Breast epithelium (tissue), 4 donors: ENCODE data around the gene SLC16A5. TPM values are rescaled to one million over a fixed set of nuclear protein-coding genes. Genes with fewer than 3 reads are reported as not detected.

Experiments
- DNase-seq, 2 donors: peaks; one replicate each; pipeline ENCODE4 v3.0.0-alpha.2; 2019; ENCODE audit warnings: low spot score in 2 of 2
- H3K27ac ChIP-seq, 2 donors: fragments of 200-600 bp; sonication (generic) in 1 of 2; one replicate each; pipeline ENCODE4 v1.5.1; 2016 to 2019; ENCODE audit warnings: mild to moderate bottlenecking in 1 of 2
- H3K27me3 ChIP-seq, 2 donors: fragments of 200-600 bp; sonication (generic) in 1 of 2; one replicate each; pipeline versions ENCODE4 v1.5.1 to v1.6.0; 2017 to 2019; ENCODE audit warnings: control low read depth in 1 of 2, mild to moderate bottlenecking in 1 of 2
- H3K36me3 ChIP-seq: fragments of 200-600 bp; one replicate; pipeline ENCODE4 v1.5.1; 2019
- H3K4me1 ChIP-seq, 2 donors: fragments of 200-600 bp; sonication (generic); one replicate each; pipeline ENCODE4 v1.5.1; 2016 to 2019; ENCODE audit warnings: control low read depth in 1 of 2
- H3K4me3 ChIP-seq, 3 donors: fragments of 200-600 bp; sonication (generic); 1 replicate in 2 of 3; 2 replicates in 1 of 3; pipeline ENCODE4 v1.5.1; 2016 to 2019; ENCODE audit warnings: mild to moderate bottlenecking in 3 of 3, moderate library complexity in 2 of 3
- H3K9me3 ChIP-seq, 2 donors: fragments of 200-600 bp; sonication (generic) in 1 of 2; one replicate each; pipeline ENCODE4 v1.5.1; 2016 to 2019; ENCODE audit warnings: control low read depth in 1 of 2
- POLR2A ChIP-seq: fragments of 450-650 bp; IDR thresholded peaks from one replicate; pipeline ENCODE4 v1.6.1; 2016; ENCODE audit warnings: antibody characterized with exemption, mild to moderate bottlenecking, moderate library complexity
- POLR2AphosphoS5 ChIP-seq, 3 donors: sonication (generic); formaldehyde crosslinking; IDR thresholded peaks; one replicate each; pipeline ENCODE4 v1.6.1; 2017; ENCODE audit warnings: antibody characterized with exemption in 3 of 3
- intact Hi-C: fragments of 100-400 bp; cut with DNase I; formaldehyde crosslinking; loops from one replicate; pipeline ENCODE4 v1.15.1; 2023; ENCODE audit warnings: low total_unique reads
- total RNA-seq, 3 donors: library from RNA; depleted of rRNA; stranded (reverse); fragments of >200 nt; gene quantifications; one replicate each; pipeline ENCODE4 v1.1.0, GENCODE V29; 2016
- TF ChIP-seq, protein P1 (sequence below), 3 donors: fragments of 450-650 bp; IDR thresholded peaks; one replicate each; pipeline ENCODE4 v1.5.1; 2016 to 2017; ENCODE audit warnings: antibody characterized with exemption in 3 of 3, mild to moderate bottlenecking in 3 of 3, moderate library complexity in 3 of 3

The SLC16A5 gene
- total RNA-seq, 3 donors from 2014 or later: 9.0 to 19.8 (median 18.4) TPM

DNA sequence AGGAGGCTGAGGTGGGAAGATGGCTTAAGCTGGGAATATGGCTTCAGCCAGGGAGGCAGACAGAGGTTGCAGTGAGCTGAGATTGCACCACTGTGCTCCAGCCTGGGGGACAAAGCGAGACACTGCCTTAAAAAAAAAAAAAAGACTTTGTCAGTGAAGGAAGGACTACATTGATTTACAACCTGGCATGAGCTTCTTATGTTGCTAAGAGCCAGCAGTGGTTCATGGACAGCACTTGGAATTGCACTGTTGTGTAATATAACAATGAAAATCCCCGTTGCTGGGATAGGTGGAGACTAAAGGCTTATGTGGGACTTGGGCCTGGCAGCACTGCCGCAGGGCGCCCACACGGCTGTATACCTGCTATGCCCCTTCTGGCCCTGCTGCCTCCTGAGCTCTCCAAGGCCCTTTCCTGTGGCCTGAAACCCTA, 14.1 kb upstream of the SLC16A5 start:
- no peaks in the 10 kb centered on the region for H3K9me3 ChIP-seq
- H3K27ac ChIP-seq: peak overlapping the region; percentile 68 to 76
- DNase-seq: peak in 1 of 2 donors; percentile 44
- peak; percentile 15 to 46 (median 21) for TF ChIP-seq POLR2AphosphoS5 (IDR thresholded peaks at IDR 0.05)
- TF ChIP-seq, protein P1, sequence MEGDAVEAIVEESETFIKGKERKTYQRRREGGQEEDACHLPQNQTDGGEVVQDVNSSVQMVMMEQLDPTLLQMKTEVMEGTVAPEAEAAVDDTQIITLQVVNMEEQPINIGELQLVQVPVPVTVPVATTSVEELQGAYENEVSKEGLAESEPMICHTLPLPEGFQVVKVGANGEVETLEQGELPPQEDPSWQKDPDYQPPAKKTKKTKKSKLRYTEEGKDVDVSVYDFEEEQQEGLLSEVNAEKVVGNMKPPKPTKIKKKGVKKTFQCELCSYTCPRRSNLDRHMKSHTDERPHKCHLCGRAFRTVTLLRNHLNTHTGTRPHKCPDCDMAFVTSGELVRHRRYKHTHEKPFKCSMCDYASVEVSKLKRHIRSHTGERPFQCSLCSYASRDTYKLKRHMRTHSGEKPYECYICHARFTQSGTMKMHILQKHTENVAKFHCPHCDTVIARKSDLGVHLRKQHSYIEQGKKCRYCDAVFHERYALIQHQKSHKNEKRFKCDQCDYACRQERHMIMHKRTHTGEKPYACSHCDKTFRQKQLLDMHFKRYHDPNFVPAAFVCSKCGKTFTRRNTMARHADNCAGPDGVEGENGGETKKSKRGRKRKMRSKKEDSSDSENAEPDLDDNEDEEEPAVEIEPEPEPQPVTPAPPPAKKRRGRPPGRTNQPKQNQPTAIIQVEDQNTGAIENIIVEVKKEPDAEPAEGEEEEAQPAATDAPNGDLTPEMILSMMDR (IDR thresholded peaks at IDR 0.05): no peak
- H3K4me3 ChIP-seq: no peak overlapping the region
- peaks cover 0 to 8% of the 10 kb centered on the region in 2 donors for H3K4me1 ChIP-seq
- H3K27me3 ChIP-seq: no peaks in the 10 kb centered on the region
- intact Hi-C loops: no loop called here
- no peaks in the 10 kb centered on the region for H3K36me3 ChIP-seq

DNA sequence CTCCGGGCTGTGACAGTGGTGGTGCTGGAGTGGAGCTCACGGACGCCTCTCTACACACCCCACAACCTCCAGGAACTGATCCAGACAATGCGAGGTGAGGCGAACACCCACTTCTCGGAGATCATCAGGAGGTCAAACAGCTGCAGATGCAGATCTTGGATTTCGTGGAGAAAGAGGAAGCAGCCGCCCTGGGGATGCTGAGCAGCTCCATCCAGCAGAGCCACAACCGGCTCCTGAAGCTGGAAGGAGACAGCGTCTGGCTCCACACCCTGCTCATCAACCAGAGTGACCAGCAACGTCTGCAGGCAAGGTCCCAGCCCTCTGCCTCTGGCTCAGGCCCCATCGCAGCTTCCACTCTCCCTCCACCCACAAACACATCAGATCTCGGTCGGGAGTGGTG, 13.2 kb upstream of the SLC16A5 start:
- Histone ChIP-seq H3K4me1 (peaks cover 0 to 17% of the 10 kb centered on the region in 2 donors), H3K9me3 (no peaks in the 10 kb centered on the region), H3K36me3 (no peaks in the 10 kb centered on the region), H3K27me3 (no peaks in the 10 kb centered on the region), H3K27ac (peak overlapping the region in 1 of 2 donors; percentile 68), H3K4me3 (no peak overlapping the region)
- intact Hi-C loops: no loop called here
- TF ChIP-seq POLR2A (no peak), POLR2AphosphoS5 (IDR thresholded peaks at IDR 0.05) (no peak)
- TF ChIP-seq, protein P1 (IDR thresholded peaks at IDR 0.05): no peak
- DNase-seq: no peak

DNA sequence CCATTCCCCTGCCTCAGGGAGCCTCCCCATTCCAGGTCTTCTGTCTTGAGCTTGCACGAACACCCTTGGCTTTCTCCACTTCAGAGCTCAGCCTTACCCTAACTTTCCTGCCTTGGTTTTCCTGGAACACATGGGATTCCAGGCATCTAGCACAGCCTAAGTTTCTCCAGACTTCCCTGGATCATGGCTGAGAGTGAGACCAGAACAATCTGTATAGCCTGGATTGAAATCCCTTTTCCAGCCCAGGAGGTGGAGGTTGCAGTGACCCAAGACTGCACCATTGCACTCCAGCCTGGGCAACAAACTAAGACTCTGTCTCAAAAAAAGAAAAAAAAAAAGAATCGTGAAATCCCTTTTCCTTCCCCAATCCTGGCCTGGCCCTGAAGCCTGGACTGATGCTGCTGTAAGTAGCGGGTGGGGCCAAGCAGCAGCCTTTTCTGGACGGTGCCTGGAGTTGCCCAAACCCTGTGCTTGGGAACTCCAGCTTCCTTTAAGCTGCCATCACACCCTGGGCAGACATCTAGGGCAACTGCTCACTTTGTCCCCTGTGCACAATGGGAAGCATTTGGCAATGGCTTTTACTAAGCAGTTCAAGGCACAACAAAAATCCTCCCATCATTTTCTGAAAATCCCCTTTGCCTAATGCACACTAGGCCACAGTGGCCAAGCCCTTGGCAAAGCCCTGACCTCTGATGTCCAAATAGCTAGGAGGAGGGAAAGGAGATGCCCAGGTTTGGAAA, 12.0 kb upstream of the SLC16A5 start:
- H3K36me3 ChIP-seq: no peaks in the 10 kb centered on the region
- TF ChIP-seq POLR2AphosphoS5 (IDR thresholded peaks at IDR 0.05) (no peak), POLR2A (no peak)
- TF ChIP-seq, protein P1 (IDR thresholded peaks at IDR 0.05): no peak
- H3K4me3 ChIP-seq: no peak overlapping the region
- H3K27me3 ChIP-seq: no peaks in the 10 kb centered on the region
- no peaks in the 10 kb centered on the region for H3K9me3 ChIP-seq
- no peak for DNase-seq
- no peak overlapping the region for H3K27ac ChIP-seq
- H3K4me1 ChIP-seq: peaks cover 0 to 17% of the 10 kb centered on the region in 2 donors
- intact Hi-C loops: no loop called here

DNA sequence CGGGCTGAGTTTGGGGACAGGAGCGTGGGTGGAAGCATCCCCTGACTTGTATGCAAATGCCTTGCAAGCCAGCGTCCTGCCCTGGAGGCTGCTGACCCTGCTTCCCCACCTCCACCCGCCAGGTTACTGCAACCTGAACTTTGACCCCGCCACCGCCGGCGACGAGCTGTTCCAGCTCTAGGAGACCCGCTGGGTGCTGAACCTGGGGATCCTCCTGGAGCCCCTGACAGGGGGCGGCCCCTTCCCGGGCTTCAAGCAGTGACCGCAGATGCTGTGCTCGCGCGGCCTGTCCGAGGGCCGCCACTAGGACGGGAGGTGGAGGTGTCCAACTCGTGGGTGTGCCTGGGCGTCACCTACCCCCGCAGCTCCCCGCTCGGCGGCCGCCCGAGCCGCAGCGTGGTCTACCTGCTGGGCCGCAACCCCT, 10.7 kb upstream of the SLC16A5 start:
- no peaks in the 10 kb centered on the region for H3K36me3 ChIP-seq
- no peaks in the 10 kb centered on the region for H3K27me3 ChIP-seq
- H3K27ac ChIP-seq: peak overlapping the region in 1 of 2 donors; percentile 74
- H3K4me3 ChIP-seq: peak overlapping the region; percentile 35 to 62 (median 35)
- TF ChIP-seq POLR2AphosphoS5 (IDR thresholded peaks at IDR 0.05): no peak
- TF ChIP-seq, protein P1 (IDR thresholded peaks at IDR 0.05): no peak
- no peak for TF ChIP-seq POLR2A
- H3K9me3 ChIP-seq: no peaks in the 10 kb centered on the region
- H3K4me1 ChIP-seq: peaks cover 0 to 17% of the 10 kb centered on the region in 2 donors
- intact Hi-C loops: no loop called here
- DNase-seq: no peak

DNA sequence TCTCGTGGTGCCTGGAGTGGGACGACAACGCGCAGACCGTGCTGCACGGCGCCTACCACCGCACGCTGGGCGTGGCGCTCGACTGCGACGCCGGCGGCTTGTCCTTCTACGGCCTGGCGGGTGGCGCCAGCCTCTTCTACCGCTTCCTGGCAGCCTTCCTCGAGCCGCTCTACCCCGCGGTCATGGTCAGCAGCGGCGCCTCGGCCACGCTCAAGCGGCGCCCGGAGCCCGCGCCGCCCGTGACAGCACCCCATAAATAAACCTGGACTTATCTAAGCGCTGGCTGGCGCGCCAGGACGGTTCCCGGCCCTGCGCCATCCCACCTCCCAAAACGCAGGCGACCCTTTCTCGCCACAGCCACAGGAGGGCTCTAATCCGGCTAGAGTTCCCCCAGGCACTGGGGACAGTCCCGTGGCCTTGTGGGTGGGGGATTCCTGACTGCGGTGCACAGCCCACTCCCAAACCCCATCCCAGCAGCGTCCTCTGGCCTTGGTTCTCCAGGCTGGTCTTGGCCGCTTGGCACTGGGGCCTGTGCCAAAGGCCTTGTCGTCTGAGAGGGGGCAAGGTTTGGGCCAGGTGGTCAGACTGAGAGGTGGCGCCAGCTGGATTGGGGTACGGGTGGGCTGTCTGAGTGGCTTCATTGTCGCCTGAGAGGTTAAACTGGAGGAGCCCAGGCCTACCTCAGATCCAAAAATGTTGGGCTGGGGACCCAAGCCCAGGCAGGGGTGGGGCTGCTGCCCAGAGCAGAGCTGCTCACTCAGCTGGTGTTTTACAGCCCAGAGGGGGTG, 10.1 kb upstream of the SLC16A5 start:
- Histone ChIP-seq H3K4me3 (peak overlapping the region; percentile 35 to 62 (median 35)), H3K4me1 (peaks cover 0 to 17% of the 10 kb centered on the region in 2 donors), H3K27ac (peak overlapping the region; percentile 74 to 82), H3K9me3 (no peaks in the 10 kb centered on the region), H3K36me3 (no peaks in the 10 kb centered on the region), H3K27me3 (no peaks in the 10 kb centered on the region)
- intact Hi-C loops: no loop called here
- DNase-seq: peak in 1 of 2 donors; percentile 67
- TF ChIP-seq POLR2A (no peak), POLR2AphosphoS5 (IDR thresholded peaks at IDR 0.05) (no peak)
- TF ChIP-seq, protein P1 (IDR thresholded peaks at IDR 0.05): peak in 1 of 3 donors; percentile 6
